Fibroblast of villous mesenchyme (primary cell): ENCODE data around the gene HCN4. TPM values are rescaled to one million over a fixed set of nuclear protein-coding genes. Genes with fewer than 3 reads are reported as not detected.

Experiments
- DNase-seq: peaks from one replicate; pipeline ENCODE4 v3.0.0-alpha.2; 2010; ENCODE audit warnings: low read depth
- H3K4me3 ChIP-seq: 2 replicates; pipeline ENCODE4 v1.5.1; 2011; ENCODE audit warnings: low read depth, mild to moderate bottlenecking, low read length
- total RNA-seq: library from RNA; depleted of rRNA; stranded (reverse); fragments of >200 nt; gene quantifications from 2 replicates; pipeline ENCODE4 v1.2.3, GENCODE V29; 2012
- TF ChIP-seq, protein P1 (sequence below): IDR thresholded peaks from 2 replicates; pipeline ENCODE4 v1.5.1; 2012; ENCODE audit warnings: low read depth, mild to moderate bottlenecking, low read length; ENCODE audit not compliant: insufficient read depth

Gene HCN4
- total RNA-seq, 1 donor: not detected

DNA sequence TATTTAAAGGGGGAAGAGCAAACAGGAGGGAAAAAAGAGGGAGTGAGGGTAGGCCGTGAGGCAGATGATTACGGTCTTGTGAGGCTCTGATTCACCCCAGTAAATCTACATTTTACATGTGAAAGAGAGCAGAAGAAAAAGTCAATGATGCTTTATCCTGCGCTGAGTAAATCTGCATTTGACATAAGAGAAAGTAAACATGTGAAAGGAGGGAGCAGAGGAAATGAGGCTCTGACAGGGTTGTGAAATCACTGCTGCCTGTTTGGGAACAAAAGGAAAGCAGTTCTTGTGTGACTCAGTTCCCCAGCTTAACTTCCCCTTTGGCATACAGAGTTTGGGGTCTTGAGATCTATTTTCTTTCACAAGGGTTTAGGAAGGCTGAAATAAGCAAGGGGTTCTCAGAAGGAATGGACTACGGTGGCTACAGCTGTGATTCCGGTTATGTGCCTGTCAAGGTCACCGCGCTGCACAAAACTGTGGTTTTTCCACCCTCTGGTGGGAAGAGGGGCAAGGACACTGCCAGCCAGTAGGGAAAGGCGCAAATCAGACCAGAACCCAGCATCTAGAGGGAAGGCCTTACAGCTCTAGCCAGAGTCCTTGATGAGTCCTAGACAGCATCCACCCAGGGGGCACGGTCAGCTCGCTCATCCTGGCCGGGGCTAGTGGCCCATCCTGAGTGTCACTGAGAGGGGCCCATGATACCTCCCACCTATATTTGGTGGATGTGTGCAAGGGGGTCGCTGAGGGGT, 18.9 kb upstream of the HCN4 start:
- no peak overlapping the region for H3K4me3 ChIP-seq
- DNase-seq: peak; percentile 69
- TF ChIP-seq, protein P1, sequence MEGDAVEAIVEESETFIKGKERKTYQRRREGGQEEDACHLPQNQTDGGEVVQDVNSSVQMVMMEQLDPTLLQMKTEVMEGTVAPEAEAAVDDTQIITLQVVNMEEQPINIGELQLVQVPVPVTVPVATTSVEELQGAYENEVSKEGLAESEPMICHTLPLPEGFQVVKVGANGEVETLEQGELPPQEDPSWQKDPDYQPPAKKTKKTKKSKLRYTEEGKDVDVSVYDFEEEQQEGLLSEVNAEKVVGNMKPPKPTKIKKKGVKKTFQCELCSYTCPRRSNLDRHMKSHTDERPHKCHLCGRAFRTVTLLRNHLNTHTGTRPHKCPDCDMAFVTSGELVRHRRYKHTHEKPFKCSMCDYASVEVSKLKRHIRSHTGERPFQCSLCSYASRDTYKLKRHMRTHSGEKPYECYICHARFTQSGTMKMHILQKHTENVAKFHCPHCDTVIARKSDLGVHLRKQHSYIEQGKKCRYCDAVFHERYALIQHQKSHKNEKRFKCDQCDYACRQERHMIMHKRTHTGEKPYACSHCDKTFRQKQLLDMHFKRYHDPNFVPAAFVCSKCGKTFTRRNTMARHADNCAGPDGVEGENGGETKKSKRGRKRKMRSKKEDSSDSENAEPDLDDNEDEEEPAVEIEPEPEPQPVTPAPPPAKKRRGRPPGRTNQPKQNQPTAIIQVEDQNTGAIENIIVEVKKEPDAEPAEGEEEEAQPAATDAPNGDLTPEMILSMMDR: no peak

DNA sequence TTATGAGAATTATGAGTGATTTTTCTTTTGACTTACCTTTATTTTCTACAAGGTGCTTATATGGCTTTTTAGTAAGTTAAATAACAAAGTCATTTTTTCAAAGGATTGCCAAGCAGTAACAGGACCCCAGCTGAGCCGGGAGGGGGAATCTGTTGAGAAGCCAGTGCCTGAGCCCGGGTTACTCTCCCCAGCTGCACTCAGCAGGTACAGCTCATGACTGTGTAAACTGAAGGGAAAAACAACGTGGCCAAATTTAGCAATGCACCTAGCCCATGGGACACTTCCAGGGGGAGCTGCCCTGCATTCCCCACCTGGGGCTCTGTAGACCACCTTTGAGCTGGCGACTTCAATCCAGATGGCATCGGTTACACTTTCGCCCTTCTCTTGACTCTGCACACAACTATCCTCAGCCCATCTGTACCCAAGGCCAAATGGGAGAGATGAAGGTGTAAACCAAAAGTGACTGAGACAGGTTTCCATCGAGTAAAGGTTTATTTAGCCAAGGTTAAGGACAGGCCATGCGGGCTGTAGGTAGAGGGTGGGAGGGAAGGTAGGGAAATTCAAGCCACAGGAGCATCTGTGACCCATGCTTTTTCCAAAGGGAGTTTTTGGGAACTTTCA, 18.2 kb upstream of the HCN4 start:
- no peak for DNase-seq
- TF ChIP-seq, protein P1: no peak
- no peak overlapping the region for H3K4me3 ChIP-seq

DNA sequence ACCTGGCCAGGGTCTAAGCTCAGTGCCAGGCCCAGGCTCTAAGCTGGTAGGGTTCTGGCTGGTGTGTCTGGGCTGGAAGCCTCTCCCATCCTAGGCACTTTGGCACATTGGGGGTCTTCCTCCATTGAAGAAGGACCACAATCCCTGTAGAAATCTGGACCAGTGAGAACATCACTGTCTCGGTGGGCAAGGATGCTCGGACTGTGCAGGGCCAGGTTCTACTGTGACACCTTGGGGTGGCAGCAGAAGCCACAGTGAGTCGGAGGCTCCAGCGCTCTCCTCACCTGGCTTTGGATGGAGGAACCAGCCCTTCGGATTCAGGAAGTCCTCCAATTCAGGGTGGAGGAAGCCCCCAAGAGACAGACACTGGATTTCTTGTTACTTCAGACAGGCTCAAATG, 17.5 kb upstream of the HCN4 start:
- TF ChIP-seq, protein P1: no peak
- DNase-seq: no peak
- no peak overlapping the region for H3K4me3 ChIP-seq

DNA sequence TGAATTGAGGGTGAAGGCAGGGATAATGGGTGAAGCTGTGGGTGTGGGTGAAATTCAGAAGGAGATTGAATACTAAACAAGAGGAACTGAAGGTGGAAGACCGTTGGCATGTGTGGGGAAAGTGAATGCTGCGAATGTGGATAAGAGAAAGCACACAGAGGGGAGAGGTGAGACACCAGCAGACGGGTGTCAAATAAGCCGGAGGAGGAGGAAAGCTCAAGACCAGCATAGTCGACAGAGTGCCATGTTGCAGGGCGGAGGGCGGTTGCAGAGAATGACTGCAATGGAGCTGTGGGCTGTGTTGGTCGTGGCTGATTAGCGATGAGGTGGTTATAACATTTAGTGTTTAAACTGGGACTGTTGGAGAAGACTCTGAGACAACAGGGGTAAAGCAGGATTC, 16.4 kb upstream of the HCN4 start:
- TF ChIP-seq, protein P1: no peak
- DNase-seq: no peak
- no peak overlapping the region for H3K4me3 ChIP-seq

DNA sequence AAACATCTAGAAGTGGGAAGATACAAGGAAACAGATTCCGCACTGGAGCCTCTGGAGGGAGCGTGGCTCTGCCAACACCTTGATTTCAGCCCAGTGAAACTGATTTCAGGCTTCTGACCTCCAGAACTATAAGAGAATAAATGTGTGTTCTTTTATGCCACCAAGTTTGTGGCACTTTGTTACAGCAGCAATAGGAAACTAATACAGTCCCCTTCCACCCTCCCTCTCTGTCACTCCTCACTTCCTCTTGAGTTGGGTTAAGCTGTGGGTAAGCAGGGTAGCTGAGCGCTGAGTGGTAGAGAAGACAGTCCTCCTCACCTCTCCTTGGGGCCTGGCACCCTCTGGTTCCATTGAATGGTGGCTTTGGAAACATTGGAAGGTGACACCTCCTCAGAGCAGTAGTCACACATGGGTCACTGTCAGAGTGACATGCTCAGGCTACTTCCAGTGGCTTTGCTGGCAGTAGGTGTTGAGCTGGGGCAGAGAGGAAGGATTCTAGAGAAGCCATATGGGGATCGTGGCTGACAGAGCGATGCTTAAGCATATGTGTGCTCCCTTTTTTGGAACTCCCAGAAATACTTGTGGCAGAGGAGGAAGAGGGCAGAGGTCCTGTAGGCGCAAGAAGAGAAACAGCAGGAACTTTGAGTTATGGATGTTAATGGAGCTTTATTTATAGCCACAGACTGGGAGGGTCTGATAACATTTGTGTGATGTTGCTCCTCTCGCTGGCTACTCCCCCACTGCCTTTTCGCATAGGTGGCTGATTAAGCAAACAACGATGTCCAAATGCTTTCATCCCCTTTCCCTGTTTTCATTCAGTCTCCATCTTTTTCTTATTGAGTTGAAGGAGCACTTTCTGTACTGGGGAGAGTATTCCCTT, 14.8 kb upstream of the HCN4 start:
- TF ChIP-seq, protein P1: no peak
- DNase-seq: no peak
- H3K4me3 ChIP-seq: no peak overlapping the region

DNA sequence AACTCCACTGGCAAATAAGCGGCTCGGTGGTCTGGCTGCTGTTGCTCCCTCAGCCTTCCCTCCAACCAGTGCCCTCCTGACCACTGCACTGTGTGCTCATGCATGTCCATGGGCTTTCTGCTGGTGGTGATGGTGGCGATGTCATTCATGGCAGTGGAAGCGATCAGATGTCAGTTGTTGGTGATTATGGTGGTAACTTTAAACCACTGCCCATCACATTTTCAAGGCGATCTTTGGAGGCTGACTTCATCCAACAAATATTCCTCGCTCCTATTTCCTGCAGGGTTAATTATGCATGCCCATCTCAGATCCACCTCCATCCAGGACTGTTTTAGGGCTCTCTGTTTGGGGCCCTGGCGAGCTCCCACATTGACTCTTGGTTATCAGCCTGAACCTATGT, 13.4 kb upstream of the HCN4 start:
- TF ChIP-seq, protein P1: no peak
- no peak for DNase-seq
- no peak overlapping the region for H3K4me3 ChIP-seq
